Keratinocyte (primary cell): ENCODE data around the gene ADAMTSL1.

Experiments
- CTCF ChIP-seq, 3 experiments: IDR thresholded peaks in 1 of 3; conservative IDR thresholded peaks in 1 of 3; optimal IDR thresholded peaks in 1 of 3; 2 replicates in 2 of 3; 3 replicates in 1 of 3; pipeline versions ENCODE3 to v1.5.1; 2011; ENCODE audit warnings: low read length in 3 of 3, mild to moderate bottlenecking in 3 of 3, moderate library complexity in 2 of 3, control low read depth in 1 of 3, inconsistent platforms in 1 of 3; ENCODE audit not compliant: insufficient read depth in 2 of 3; ENCODE audit errors: extremely low read depth in 1 of 3
- EZH2 ChIP-seq: IDR thresholded peaks from one replicate; pipeline ENCODE4 v1.6.1; 2012; ENCODE audit warnings: inconsistent platforms, mild to moderate bottlenecking, low read length, moderate library complexity

DNA sequence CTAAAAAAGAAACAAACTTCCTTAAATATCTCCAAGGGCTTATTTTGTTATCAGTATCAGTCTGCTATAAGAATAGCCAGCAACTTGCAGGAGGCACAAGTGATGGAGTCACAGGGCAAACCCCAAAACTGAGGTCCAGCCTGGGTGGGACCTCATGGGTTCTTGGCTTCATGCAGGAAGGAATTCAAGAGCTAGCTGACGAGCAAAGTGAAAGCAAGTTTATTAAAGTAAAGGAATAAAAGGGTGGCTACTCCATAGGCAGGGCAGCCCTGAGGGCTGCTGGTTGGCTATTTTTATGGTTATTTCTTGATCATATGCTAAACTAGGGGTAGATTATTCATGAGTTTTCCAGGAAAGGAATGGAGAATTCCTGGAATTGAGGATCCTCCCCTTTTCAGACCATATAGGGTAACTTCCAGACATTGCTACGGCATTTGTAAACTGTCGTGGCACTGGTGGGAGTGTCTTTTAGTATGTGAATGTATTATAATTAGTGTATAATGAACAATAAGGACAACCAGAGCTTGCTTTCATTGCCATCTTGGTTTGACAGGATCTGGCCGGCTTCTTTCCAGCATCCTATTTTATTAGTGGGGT lies 231.9 kb downstream of the ADAMTSL1 start:
- TF ChIP-seq CTCF (optimal IDR thresholded peaks at IDR 0.05 in 1 of 3, IDR thresholded peaks at IDR 0.05 in 1 of 3, conservative IDR thresholded peaks at IDR 0.05 in 1 of 3; ENCODE audit: extremely low read depth in 1 of 3, insufficient read depth in 2 of 3, low read length in 3 of 3) (no peak), EZH2 (no peak)
